H54 (cell line): ENCODE data around the gene VEZT.

ENCODE experiments used
- DNase-seq: peaks from one replicate; pipeline ENCODE4 v3.0.0; 2011; ENCODE audit warnings: low spot score, mixed read lengths; ENCODE audit not compliant: insufficient read length
- FAIRE-seq: peaks from 3 replicates; lab custom pipeline; 2011; peaks lifted over from hg19 to GRCh38; lab: Jason Lieb, UNC
- POLR2A ChIP-seq: IDR thresholded peaks from 2 replicates; pipeline ENCODE4 v1.6.1; 2011; ENCODE audit warnings: low read depth, mild to moderate bottlenecking, low read length

VEZT gene

DNA sequence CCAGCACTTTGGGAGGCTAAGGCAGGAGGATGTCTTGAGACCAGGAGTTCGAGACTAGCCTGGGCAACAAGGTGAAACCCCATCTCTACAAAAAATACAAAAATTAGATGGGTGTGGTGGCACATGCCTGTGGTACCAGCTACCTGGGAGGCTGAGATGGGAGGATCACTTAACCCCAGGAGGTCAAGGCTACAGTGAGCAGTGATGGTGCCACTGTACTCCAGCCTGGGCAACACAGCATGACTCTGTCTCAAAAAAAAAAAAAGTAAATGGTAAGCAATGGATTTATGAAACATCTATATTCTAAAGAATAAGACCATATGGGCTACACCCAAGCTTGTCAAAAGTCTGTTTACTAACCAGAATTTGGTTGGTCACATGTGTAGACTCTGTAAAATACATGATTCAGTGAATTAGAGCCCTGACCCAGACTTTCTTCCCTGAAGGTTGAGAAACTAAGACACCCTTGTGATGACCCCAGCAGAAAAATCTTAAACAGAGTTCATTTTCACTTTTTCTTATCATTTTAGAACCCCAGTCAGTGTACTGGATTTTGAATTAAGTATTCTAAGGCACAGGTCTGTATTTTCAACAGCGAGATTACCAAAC is 12.5 kb upstream of the VEZT start:
- no peak for TF ChIP-seq POLR2A
- FAIRE-seq (no peak), DNase-seq (no peak)

DNA sequence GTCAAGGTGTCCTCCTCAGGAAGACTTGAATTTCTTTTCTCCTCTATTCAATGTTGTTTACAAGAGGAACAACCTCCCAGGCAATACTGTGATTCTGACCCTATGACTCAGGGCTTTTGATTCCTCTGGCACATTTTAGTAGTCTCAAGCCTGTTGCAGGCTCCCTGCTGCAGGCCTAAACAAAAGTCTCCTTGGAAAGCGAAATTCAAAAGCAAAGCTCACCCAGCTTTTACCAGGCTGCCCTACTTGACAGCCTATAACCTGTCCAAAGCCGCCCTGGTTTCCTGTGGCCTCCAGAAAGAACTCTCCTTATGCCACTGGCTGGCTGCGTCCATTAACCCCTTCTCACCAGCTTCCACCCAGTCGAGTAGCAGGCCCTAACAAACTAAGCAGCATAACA is 11.9 kb upstream of the VEZT start:
- FAIRE-seq (peak; percentile 89), DNase-seq (peak; percentile 20)
- TF ChIP-seq POLR2A = no peak

DNA sequence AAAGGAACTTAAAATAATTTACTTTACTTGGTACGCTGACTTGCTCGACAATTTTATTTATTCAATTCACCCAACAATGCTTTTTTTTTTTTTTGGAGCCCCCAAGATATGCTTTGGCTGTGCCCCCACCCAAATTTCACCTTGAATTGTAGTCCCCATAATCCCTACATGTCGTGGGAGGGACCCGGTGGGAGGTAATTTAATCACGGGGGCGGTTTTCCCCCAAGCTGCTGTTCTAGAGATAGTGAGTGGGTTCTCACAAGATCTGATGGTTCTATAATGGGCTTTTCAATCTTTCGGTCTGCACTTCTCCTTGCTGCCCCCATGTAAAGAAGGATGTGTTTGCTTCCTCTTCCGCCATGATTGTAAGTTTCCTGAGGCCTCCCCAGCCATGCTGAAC is 10.7 kb upstream of the VEZT start:
- no peak for TF ChIP-seq POLR2A
- no peak for FAIRE-seq
- no peak for DNase-seq

DNA sequence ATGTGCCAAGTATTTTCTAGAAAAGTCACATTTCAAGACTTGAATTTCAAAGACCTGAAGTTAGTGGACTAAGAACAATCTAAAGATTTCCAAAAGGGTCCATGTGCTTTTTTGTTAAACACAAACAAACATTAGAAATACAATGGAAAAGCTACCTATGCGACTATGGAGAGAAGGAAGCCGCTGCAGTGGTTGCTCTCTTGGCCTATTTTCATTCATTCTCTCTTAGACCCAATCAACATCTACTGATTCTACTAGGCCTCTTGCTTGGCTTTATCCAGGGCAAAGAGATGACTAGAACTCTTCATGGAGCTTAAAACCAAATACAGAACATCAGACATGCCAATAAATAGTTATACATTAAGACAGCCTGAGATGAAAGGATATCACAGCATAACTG is 10.2 kb upstream of the VEZT start:
- DNase-seq (no peak), FAIRE-seq (no peak)
- TF ChIP-seq POLR2A = no peak

DNA sequence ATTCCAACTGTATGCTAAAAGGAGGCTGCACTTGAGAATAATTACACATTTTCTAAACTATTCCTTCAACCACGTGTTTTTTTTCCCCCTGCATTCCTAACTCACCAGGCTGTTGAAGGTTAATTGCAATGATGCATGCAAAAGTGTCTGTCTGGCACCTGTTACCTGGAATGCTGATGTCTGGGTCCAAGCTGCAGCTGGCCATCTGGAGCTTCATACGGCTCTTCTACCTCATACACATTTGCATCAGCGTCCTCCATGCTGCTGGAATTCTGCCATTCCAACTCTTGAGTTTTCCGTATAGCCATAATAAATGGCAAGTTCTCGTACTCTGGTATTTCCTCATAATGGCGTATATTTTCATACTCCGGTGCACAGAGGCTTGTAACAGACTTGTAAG is 8.9 kb upstream of the VEZT start:
- FAIRE-seq = no peak
- no peak for DNase-seq

GRCh38 chr12:95212586-95212985 is 5.0 kb upstream of the VEZT start:
- no peak for DNase-seq
- FAIRE-seq = peak; percentile 45

More for the DNA sequence above, 8.9 kb upstream of the VEZT start:
- TF ChIP-seq POLR2A = no peak

GRCh38 chr12:95213119-95213518 is 4.5 kb upstream of the VEZT start:
- no peak for TF ChIP-seq POLR2A
- FAIRE-seq = peak; percentile 41
- no peak for DNase-seq

More at GRCh38 chr12:95212586-95212985, 5.0 kb upstream of the VEZT start:
- TF ChIP-seq POLR2A = no peak

DNA sequence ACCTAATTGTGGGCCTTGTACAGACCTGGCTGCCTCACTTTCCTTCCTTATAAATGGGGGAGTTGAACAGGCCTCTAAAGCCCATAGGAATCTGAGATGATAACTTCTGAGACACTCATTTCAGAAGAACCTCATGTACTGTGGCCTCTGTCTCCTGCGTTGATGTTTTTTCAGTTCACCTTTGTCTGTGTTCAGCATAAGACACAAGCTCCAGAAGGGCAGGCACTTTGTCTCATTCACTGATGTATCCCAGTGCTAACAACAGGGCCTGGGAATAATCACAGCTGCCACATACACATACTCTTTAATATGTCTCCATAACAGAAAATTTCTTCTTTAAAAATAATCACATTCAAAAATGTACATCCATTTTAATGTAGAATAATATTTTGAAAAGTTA is 3.7 kb upstream of the VEZT start:
- no peak for TF ChIP-seq POLR2A
- DNase-seq (no peak), FAIRE-seq (peak; percentile 77)

DNA sequence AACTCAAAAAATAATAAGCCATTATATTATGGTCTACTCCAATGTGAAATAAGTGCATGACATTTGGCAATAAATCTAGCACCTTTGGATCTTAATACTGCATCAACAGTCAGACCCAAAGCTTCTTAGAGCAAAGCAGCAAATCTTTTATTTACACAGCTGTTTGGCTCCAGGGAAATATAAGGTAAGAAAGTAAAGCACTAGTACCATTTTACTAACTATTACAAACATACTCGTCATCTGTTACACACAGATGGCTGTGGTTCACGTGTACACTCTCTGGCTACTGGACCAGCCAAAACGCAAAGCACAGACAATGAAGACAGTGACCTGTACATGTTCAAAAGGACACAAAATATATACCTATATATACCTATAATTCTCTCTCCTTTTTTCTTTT is 3.1 kb upstream of the VEZT start:
- FAIRE-seq (peak; percentile 30), DNase-seq (no peak)
- no peak for TF ChIP-seq POLR2A

DNA sequence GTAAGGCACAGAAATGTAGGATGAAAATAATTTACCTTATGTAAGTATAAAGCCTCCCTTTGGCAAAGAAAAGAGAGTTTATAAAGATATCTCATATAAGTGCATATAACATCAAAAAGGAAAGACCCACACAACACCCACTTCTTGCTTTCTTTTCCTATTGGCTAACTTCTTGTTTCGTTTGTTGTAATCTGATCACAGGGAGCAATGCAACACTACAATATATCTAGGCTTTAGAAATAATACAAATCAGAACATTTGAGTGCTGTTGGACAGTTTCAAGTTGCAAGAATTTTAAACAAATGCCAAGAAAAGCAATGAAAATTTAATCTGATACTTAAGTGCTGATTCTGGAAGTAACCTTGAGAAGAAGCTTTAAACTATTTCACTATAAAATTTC is 1.7 kb upstream of the VEZT start:
- TF ChIP-seq POLR2A = no peak
- DNase-seq = no peak
- peak; percentile 93 for FAIRE-seq

GRCh38 chr12:95216711-95217376 is 763 bp upstream of the VEZT start:
- DNase-seq = no peak
- FAIRE-seq = peak; percentile 27
- no peak for TF ChIP-seq POLR2A

GRCh38 chr12:95218150-95219133 is 835 bp downstream of the VEZT start:
- TF ChIP-seq POLR2A = no peak
- peak; percentile 57 for DNase-seq
- FAIRE-seq = peak; percentile 87

DNA sequence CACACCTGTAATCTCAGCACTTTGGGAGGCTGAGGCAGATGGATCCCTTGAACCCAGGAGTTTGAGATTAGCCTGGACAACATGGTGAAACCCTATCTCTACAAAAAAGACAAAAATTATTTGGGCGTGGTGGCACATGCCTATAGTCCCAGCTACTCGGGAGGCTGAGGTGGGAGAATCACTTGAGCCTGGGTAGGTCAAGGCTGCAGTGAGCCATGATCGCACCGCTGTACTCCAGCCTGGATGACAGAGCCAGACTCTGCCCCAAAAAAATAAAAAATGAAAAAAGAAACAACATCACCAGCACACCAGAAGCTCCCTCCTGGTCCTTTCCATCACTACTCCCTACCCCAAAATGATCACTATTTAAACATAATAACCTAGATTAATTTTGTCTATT is 2.6 kb downstream of the VEZT start:
- DNase-seq (no peak), FAIRE-seq (no peak)
- TF ChIP-seq POLR2A = no peak

DNA sequence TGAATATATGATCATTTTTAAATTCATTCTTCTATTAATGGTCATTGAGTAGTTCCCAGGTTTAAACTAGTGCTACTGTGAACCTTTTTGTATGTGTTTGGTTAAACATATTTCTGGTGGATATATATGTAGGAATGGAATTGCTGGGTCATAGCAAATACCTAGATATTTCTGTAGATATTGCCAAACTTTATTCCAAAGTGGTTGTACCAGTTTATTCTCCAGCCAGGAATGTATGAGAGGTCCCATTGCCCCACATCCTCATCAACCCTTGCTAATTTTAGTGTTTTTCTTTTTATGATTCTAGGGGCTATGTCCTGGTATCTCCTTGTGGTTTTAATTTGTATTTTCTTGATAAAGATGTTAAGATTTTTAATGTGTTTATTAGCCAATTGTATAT is 3.1 kb downstream of the VEZT start:
- DNase-seq (no peak), FAIRE-seq (no peak)
- TF ChIP-seq POLR2A = no peak
